OCI-LY1 (cell line): ENCODE measurements around the gene TTN.

ENCODE experiments used
- EZH2 ChIP-seq: fragments of 200-600 bp; sonication (generic), shearing (Covaris generic); IDR thresholded peaks from 2 replicates; pipeline ENCODE4 v1.8.0; 2017; ENCODE audit warnings: borderline replicate concordance, mixed run types, mild to moderate bottlenecking, antibody characterized with exemption, low read length, moderate library complexity, mixed read lengths
- TF ChIP-seq, protein P1 (sequence below): fragments of 200-600 bp; sonication (generic), shearing (Covaris generic); IDR thresholded peaks from 2 replicates; pipeline ENCODE4 v1.5.1; 2017; ENCODE audit warnings: mild to moderate bottlenecking, antibody characterized with exemption, low read length, moderate library complexity, mixed read lengths

DNA sequence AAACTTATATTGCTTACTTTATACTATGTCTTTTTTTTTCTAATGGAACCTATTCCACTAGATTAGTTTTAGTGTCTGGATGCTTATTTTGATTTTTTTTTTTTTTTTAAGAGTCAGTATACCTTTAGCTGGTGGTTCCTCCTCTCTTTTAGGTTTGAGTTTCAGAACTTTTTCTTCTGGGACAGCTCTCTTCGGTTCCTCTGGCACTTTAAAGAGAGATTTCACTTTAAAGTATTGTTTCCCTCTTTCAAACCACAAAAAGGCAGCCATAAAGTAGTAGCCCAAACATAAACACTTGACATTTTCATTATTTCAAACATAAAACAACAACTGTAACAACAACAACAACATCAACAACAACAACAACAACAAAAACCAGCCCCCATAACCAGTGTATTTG is 123.3 kb downstream of the TTN start:
- TF ChIP-seq, protein P1, sequence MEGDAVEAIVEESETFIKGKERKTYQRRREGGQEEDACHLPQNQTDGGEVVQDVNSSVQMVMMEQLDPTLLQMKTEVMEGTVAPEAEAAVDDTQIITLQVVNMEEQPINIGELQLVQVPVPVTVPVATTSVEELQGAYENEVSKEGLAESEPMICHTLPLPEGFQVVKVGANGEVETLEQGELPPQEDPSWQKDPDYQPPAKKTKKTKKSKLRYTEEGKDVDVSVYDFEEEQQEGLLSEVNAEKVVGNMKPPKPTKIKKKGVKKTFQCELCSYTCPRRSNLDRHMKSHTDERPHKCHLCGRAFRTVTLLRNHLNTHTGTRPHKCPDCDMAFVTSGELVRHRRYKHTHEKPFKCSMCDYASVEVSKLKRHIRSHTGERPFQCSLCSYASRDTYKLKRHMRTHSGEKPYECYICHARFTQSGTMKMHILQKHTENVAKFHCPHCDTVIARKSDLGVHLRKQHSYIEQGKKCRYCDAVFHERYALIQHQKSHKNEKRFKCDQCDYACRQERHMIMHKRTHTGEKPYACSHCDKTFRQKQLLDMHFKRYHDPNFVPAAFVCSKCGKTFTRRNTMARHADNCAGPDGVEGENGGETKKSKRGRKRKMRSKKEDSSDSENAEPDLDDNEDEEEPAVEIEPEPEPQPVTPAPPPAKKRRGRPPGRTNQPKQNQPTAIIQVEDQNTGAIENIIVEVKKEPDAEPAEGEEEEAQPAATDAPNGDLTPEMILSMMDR, result no peak
- TF ChIP-seq EZH2, result no peak
